Retinal pigment epithelial cell (primary cell): ENCODE data around the gene COG1.

Experiments used
- DNase-seq: peaks from one replicate; pipeline ENCODE4 v3.0.0-alpha.2; 2010; ENCODE audit warnings: low read depth
- H3K4me3 ChIP-seq: 2 replicates; pipeline ENCODE4 v1.5.1; 2011; ENCODE audit warnings: mild to moderate bottlenecking, low read length, control low read depth, moderate library complexity
- CTCF ChIP-seq: conservative IDR thresholded peaks from 2 replicates; pipeline ENCODE4 v1.5.1; 2011; ENCODE audit warnings: low read depth, low read length, control low read depth, inconsistent platforms

The COG1 gene

GRCh38 chr17:73186283-73187050 lies 6.4 kb upstream of the COG1 start:
- DNase-seq, result no peak
- TF ChIP-seq CTCF, result no peak
- no peak overlapping the region for H3K4me3 ChIP-seq

- DNase-seq, result no peak
- TF ChIP-seq CTCF, result no peak
- no peak overlapping the region for H3K4me3 ChIP-seq
Measured at GRCh38 chr17:73187203-73187769, 5.6 kb upstream of the COG1 start.

GRCh38 chr17:73188011-73188410 lies 4.8 kb upstream of the COG1 start:
- no peak overlapping the region for H3K4me3 ChIP-seq
- DNase-seq, result no peak
- no peak for TF ChIP-seq CTCF

GRCh38 chr17:73189417-73190099 lies 3.3 kb upstream of the COG1 start:
- peak; percentile 74 for TF ChIP-seq CTCF
- no peak for DNase-seq
- H3K4me3 ChIP-seq, result no peak overlapping the region

GRCh38 chr17:73191443-73192205 lies 1.2 kb upstream of the COG1 start:
- no peak for DNase-seq
- peak; percentile 92 for TF ChIP-seq CTCF
- peak overlapping the region; percentile 85 for H3K4me3 ChIP-seq

- no peak for DNase-seq
- H3K4me3 ChIP-seq, result peak overlapping the region; percentile 85
- no peak for TF ChIP-seq CTCF
Measured at GRCh38 chr17:73192206-73192893, 505 bp upstream of the COG1 start.
